ENCODE measurements around the gene FAM107A.

FAM107A gene

GRCh38 chr3:58566398-58567250 is 10.6 kb downstream of the FAM107A start:
- no peak for DNase-seq

GRCh38 chr3:58565621-58566397 is 11.4 kb downstream of the FAM107A start:
- no peak for DNase-seq

GRCh38 chr3:58564456-58565160 is 12.6 kb downstream of the FAM107A start:
- DNase-seq = no peak

GRCh38 chr3:58564054-58564453 is 13.1 kb downstream of the FAM107A start:
- DNase-seq = no peak

- no peak for DNase-seq
Observed at GRCh38 chr3:58563386-58564035, 13.7 kb downstream of the FAM107A start.

- no peak for DNase-seq
Observed at GRCh38 chr3:58562498-58562897, 14.7 kb downstream of the FAM107A start.

GRCh38 chr3:58560771-58561311 is 16.4 kb downstream of the FAM107A start:
- no peak for DNase-seq

GRCh38 chr3:58559586-58559985 is 17.6 kb downstream of the FAM107A start:
- DNase-seq = no peak

- no peak for DNase-seq
Observed at GRCh38 chr3:58557491-58557890, 19.7 kb downstream of the FAM107A start.

- no peak for DNase-seq
Observed at GRCh38 chr3:58556761-58557221, 20.4 kb downstream of the FAM107A start.

- DNase-seq = no peak
Observed at GRCh38 chr3:58556001-58556400, 21.2 kb downstream of the FAM107A start.

GRCh38 chr3:58555203-58555602 is 22.0 kb downstream of the FAM107A start:
- no peak for DNase-seq

GRCh38 chr3:58553003-58553402 is 24.2 kb downstream of the FAM107A start:
- DNase-seq = no peak

- DNase-seq = no peak
Observed at GRCh38 chr3:58551636-58552180, 25.5 kb downstream of the FAM107A start.

- no peak for DNase-seq
Observed at GRCh38 chr3:58544541-58544940, 32.6 kb downstream of the FAM107A start.

- no peak for DNase-seq
Observed at GRCh38 chr3:58540176-58540858, 36.9 kb downstream of the FAM107A start.

- DNase-seq = no peak
Observed at GRCh38 chr3:58539626-58540025, 37.6 kb downstream of the FAM107A start.

- DNase-seq = no peak
Observed at GRCh38 chr3:58537412-58538301, 39.5 kb downstream of the FAM107A start.

- DNase-seq = no peak
Observed at GRCh38 chr3:58536501-58537411, 40.4 kb downstream of the FAM107A start, which contains the start of gene ACOX2. ACOX2 (minus strand) TSS chr3:58537190; CDS start chr3:58535106, 2,084 bp downstream.

Data from NCI-H187 treated with DMSO at 0.1 percent for 48 hours (cell line).